Omental fat pad (tissue), 4 donors: ENCODE measurements around the gene SLC1A5. TPM values are rescaled to one million over a fixed set of nuclear protein-coding genes. Genes with fewer than 3 reads are reported as not detected.
"Not testable (repeated sequence)": the region's sequence is repeated elsewhere in the genome, so short reads cannot be mapped to it uniquely, and the experiment has no call there.

Source experiments
- ATAC-seq: fragments of 150-250 bp; one replicate; pipeline ENCODE4 v1.9.1; 2016; ENCODE audit warnings: mild to moderate bottlenecking, moderate library complexity; ENCODE audit not compliant: low FRiP score
- DNase-seq: peaks from one replicate; pipeline ENCODE4 v3.0.0-alpha.2; 2019; ENCODE audit warnings: low spot score
- total RNA-seq, 4 donors: library from RNA; depleted of rRNA; stranded (reverse); fragments of >200 nt; gene quantifications; one replicate each; pipeline ENCODE4 v1.1.0, GENCODE V29; 2016
- TF ChIP-seq, protein P1 (sequence below), 3 donors: fragments of 450-650 bp; IDR thresholded peaks; one replicate each; pipeline ENCODE4 v1.5.1; 2016 to 2017; ENCODE audit warnings: antibody characterized with exemption in 3 of 3, mild to moderate bottlenecking in 3 of 3, moderate library complexity in 2 of 3

The SLC1A5 gene
- total RNA-seq, 4 donors from 2014 or later = 86.7 to 158 (median 140) TPM

GRCh38 chr19:46786236-46787039 lies 2.0 kb downstream of the SLC1A5 start:
- TF ChIP-seq, protein P1, sequence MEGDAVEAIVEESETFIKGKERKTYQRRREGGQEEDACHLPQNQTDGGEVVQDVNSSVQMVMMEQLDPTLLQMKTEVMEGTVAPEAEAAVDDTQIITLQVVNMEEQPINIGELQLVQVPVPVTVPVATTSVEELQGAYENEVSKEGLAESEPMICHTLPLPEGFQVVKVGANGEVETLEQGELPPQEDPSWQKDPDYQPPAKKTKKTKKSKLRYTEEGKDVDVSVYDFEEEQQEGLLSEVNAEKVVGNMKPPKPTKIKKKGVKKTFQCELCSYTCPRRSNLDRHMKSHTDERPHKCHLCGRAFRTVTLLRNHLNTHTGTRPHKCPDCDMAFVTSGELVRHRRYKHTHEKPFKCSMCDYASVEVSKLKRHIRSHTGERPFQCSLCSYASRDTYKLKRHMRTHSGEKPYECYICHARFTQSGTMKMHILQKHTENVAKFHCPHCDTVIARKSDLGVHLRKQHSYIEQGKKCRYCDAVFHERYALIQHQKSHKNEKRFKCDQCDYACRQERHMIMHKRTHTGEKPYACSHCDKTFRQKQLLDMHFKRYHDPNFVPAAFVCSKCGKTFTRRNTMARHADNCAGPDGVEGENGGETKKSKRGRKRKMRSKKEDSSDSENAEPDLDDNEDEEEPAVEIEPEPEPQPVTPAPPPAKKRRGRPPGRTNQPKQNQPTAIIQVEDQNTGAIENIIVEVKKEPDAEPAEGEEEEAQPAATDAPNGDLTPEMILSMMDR (IDR thresholded peaks at IDR 0.05) = no peak
- peak; percentile 69 for DNase-seq
- peak; percentile 72 for ATAC-seq

GRCh38 chr19:46785980-46786235 lies 2.5 kb downstream of the SLC1A5 start:
- DNase-seq (no peak), ATAC-seq (no peak)
- TF ChIP-seq, protein P1 (IDR thresholded peaks at IDR 0.05) = no peak

GRCh38 chr19:46785054-46785979 lies 3.1 kb downstream of the SLC1A5 start:
- no peak for ATAC-seq
- TF ChIP-seq, protein P1 (IDR thresholded peaks at IDR 0.05) = no peak
- no peak for DNase-seq

DNA sequence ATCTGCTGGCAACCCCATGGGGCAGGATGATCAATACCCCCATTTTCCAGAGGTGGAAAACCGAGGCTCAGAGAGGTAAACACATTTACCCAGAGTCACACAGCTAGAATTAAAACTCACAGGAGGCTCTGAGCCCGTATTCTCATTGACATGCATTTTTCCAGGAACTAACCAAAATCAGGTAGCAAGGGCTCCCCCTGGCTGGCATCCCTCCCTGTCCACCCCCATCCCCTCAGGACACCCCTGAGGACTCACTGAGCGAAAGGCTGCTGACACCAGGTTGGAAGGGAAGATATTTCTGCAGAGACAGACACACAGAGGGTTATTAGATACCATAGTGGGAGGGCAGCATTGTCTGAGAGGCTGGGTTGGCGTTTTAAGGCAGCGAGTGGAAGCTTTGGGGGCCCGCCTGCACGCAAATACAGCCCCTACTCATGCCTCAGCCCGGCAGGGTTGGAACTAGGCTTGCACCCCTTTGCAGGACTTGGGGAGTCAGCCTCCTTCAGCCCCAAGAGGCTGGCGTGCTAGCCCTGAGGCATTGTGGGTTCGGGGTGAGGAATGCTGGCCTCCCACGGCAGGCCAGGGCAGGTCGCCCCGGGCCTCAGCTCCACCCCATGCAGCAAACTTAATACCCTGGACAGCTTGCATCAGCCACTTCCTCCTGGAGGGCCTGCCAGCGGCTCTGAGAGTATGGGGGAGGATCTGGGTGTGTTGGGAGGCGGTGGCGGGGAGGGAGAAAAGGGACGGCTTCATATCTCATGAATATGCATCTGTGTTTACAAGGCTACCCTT lies 3.9 kb downstream of the SLC1A5 start:
- ATAC-seq (peak; percentile 42), DNase-seq (peak; percentile 63)
- TF ChIP-seq, protein P1 (IDR thresholded peaks at IDR 0.05) = no peak

GRCh38 chr19:46783670-46784069 lies 4.7 kb downstream of the SLC1A5 start:
- TF ChIP-seq, protein P1 (IDR thresholded peaks at IDR 0.05) = no peak
- no peak for DNase-seq
- no peak for ATAC-seq

DNA sequence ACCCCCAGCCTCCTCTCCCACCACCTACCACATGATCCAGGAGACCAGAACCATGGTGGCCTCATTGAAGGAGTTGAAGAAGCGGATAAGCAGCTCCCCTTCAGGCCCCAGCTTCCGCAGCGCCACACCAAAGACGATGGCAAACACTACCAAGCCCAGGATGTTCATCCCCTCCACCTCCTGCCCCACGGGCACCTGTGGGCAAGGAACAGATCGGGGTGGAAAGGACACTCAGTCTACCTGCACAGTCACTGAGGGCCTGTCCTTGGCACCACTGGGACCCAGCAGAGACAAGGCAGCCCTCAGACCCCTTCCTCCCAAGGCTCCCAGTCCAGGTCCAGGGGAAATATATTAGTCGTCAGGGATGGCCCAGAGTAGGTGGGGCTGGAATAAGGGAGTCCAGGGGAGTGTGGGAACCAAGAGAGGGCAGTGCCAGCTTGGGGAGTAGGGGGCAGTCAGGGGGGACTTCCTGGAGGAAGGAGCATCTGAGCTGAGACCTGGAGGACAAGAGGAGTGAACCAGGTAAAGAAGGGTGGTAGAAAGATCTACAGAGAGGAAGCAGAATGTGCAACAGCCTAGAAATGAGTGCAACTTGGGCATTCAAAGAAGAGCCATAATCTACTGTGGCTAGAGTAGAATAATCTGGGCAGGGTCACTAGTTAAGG lies 5.9 kb downstream of the SLC1A5 start:
- ATAC-seq (no peak), DNase-seq (no peak)
- TF ChIP-seq, protein P1 (IDR thresholded peaks at IDR 0.05) = no peak

DNA sequence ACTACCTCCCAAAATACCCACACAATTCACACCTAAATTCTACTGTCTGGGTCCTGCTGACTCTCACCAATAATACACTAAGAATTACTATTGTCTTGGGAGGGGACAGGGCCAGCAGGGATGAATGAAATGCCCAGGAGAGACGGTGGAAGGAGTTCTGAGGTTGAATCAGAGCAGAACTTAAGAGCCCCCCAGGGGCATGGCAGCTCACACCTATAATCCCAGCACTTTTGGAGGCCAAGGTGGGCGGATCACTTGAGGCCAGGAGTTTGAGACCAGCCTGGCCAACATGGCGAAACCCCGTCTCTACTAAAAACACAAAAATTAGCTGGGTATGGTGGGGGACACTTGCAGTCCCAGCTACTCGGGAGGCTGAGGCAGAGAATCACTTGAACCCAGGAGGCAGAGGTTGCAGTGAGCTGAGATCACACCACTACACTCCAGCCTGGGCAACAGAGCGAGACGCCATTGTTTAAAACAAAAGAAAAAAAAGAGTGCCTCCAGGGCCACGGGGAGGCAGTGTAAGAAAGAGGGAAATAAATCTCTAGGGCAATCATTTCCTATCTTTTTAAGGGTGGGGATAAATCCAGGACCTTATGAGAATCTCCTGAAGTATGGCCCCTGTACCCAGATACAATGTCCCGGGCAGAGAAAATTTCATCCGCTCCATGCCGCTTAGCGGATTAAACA lies 10.3 kb downstream of the SLC1A5 start:
- ATAC-seq, DNase-seq: not testable (repeated sequence)
